Adrenal gland (tissue), 12 donors: ENCODE measurements around the gene MVD. TPM values are rescaled to one million over a fixed set of nuclear protein-coding genes. Genes with fewer than 3 reads are reported as not detected.
"Not testable (repeated sequence)": the region's sequence is repeated elsewhere in the genome, so short reads cannot be mapped to it uniquely, and the experiment has no call there.

Experiments used
- DNase-seq, 7 donors: peaks; one replicate each; pipeline ENCODE4 v3.0.0-alpha.2; 2019 to 2020
- H3K27ac ChIP-seq, 5 donors: fragments of 200-600 bp; sonication (generic) in 4 of 5; 1 replicate in 3 of 5; 2 replicates in 2 of 5; pipeline versions ENCODE4 v1.5.1 to v1.8.0; 2016 to 2020; ENCODE audit warnings: mild to moderate bottlenecking in 1 of 5
- H3K27me3 ChIP-seq: fragments of 200-600 bp; 2 replicates; pipeline ENCODE4 v1.8.0; 2021
- H3K36me3 ChIP-seq, 2 donors: fragments of 200-600 bp; replicated peaks in 1 of 2; 1 replicate in 1 of 2; 2 replicates in 1 of 2; pipeline versions ENCODE4 v1.5.1 to v1.8.0; 2018 to 2022
- H3K4me1 ChIP-seq, 2 donors: fragments of 200-600 bp; replicated peaks in 1 of 2; 1 replicate in 1 of 2; 2 replicates in 1 of 2; pipeline versions ENCODE4 v1.5.1 to v1.8.0; 2018 to 2021
- H3K4me3 ChIP-seq, 4 donors: fragments of 200-600 bp; sonication (generic) in 3 of 4; one replicate each; pipeline ENCODE4 v1.5.1; 2016 to 2018
- H3K9me3 ChIP-seq, 3 donors: fragments of 200-600 bp; sonication (generic) in 1 of 3; replicated peaks in 1 of 3; 1 replicate in 2 of 3; 2 replicates in 1 of 3; pipeline versions ENCODE4 v1.5.1 to v1.8.0; 2016 to 2021
- CTCF ChIP-seq, 6 experiments: fragments of 450-650 bp in 4 of 6; fragments of 200-600 bp in 2 of 6; sonication (generic) in 1 of 6; IDR thresholded peaks; 1 replicate in 5 of 6; 2 replicates in 1 of 6; pipeline versions ENCODE4 v1.5.1 to v1.8.0; 2016 to 2021; ENCODE audit warnings: antibody characterized with exemption in 6 of 6, mild to moderate bottlenecking in 2 of 6, moderate library complexity in 1 of 6
- POLR2A ChIP-seq, 2 donors: fragments of 450-650 bp; IDR thresholded peaks; one replicate each; pipeline ENCODE4 v1.6.1; 2017; ENCODE audit warnings: antibody characterized with exemption in 2 of 2, mild to moderate bottlenecking in 2 of 2, moderate library complexity in 1 of 2
- WGBS, 4 donors: extraction: QIAGEN DNeasy Blood & Tissue Kit in 2 of 4; methylation state at CpG; one replicate each; pipeline versions ENCODE4 v1.1.5 to v1.1.7; 2013 to 2017; 5-methylcytosine and 5-hydroxymethylcytosine counted together
- intact Hi-C, 2 donors: fragments of 100-400 bp; cut with DNase I; formaldehyde crosslinking; loops; one replicate each; pipeline versions ENCODE4 v1.14.1 to v1.15.0; 2022 to 2023
- polyA plus RNA-seq, 3 donors: library from polyadenylated mRNA; stranded (reverse); fragments of 200-250 nt in 2 of 3; fragments of 350-450 nt in 1 of 3; fragmentation: Illumina TruSeq in 1 of 3; extraction: RNeasy Lipid Tissue Mini Kit (QIAGEN cat#74804) in 1 of 3; gene quantifications; one replicate each; pipeline ENCODE4 v1.2.3, GENCODE V29; 2013 to 2014
- total RNA-seq, 9 donors: library from RNA; depleted of rRNA in 4 of 9; stranded (reverse); fragments of >200 nt in 4 of 9; fragments of 120-200 nt in 1 of 9; fragmentation: NEBNext Ultra II Directional in 1 of 9; extraction: Animal tissue kit (Norgen Biotek cat#: 25700) in 1 of 9; gene quantifications; one replicate each; pipeline versions ENCODE4 v1.1.0 to v1.2.4, GENCODE V29; 2013 to 2023
- donor health status: healthy with polysubstance abuse.
- donor health status: Bipolar disorder and iron deficiency.
- donor health status: DM: yes; HTN: yes; CAD: no.
- donor health status: DM: no; HTN: no; CAD: no.
- donor health status: DM: no; HTN: no; CAD: no.
- donor health status: DM: yes; HTN: yes; CAD: no.

The MVD gene
- total and polyA plus RNA-seq, 12 donors, result 25.6 to 293 (median 45.4) TPM

- 86 to 93% (median 91%) methylated on average over 10 of the region's 10 CpGs for WGBS, 4 donors
- Histone ChIP-seq H3K9me3 (no peaks in the 10 kb centered on the region), H3K27me3 (no peaks in the 10 kb centered on the region), H3K4me3 (no peak overlapping the region), H3K4me1 (peaks cover 0 to 11% of the 10 kb centered on the region in 2 donors), H3K27ac (no peak overlapping the region), H3K36me3 (peaks cover 0 to 40% of the 10 kb centered on the region in 2 donors)
- DNase-seq, result no peak
- intact Hi-C loops, result no loop called here
- TF ChIP-seq POLR2A (IDR thresholded peaks at IDR 0.05), result no peak
Observed at GRCh38 chr16:88613293-88613692, 49.6 kb downstream of the MVD start.

GRCh38 chr16:88610909-88611812 is 51.7 kb downstream of the MVD start:
- Histone ChIP-seq H3K27ac (no peak overlapping the region), H3K4me3 (no peak overlapping the region), H3K27me3 (no peaks in the 10 kb centered on the region), H3K36me3 (peaks cover 0 to 41% of the 10 kb centered on the region in 2 donors), H3K4me1 (peaks cover 0 to 11% of the 10 kb centered on the region in 2 donors), H3K9me3 (no peaks in the 10 kb centered on the region)
- 89 to 92% (median 91%) methylated on average over 49 of the region's 49 CpGs for WGBS, 4 donors
- no peak for DNase-seq
- intact Hi-C loops, result no loop called here
- TF ChIP-seq CTCF (IDR thresholded peaks at IDR 0.05) (no peak), POLR2A (IDR thresholded peaks at IDR 0.05) (no peak)

DNA sequence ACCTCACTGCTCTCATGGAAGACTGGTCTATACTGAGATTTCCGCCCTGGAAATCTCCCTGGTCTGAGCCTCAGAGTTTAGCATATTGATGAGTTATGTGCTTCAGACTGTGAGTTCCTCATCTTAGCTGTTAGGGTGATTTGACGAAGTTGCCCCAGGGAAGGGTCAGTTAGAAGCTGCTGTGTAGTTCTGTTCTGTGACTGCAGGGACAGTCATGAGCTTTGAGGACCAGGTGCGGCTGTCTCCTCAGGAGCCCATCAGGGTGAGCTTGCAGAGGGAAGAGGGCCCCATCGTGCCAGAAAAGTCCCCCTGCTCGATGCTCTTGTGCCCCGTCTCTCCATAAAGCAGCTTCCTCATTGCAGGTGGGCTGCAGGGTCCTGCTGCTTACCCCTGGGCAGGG is 52.8 kb downstream of the MVD start:
- TF ChIP-seq POLR2A (IDR thresholded peaks at IDR 0.05) (no peak), CTCF (IDR thresholded peaks at IDR 0.05) (no peak)
- intact Hi-C loops, result no loop called here
- no peak for DNase-seq

GRCh38 chr16:88609426-88609825 is 53.5 kb downstream of the MVD start:
- intact Hi-C loops, result not testable (repeated sequence)

More for the DNA sequence above, 52.8 kb downstream of the MVD start:
- WGBS, 4 donors, result 90 to 95% (median 94%) methylated on average over 3 to 6 of the region's 6 CpGs
- H3K4me1 ChIP-seq, result peaks cover 0 to 11% of the 10 kb centered on the region in 2 donors
- H3K27ac ChIP-seq, result no peak overlapping the region
- H3K9me3 ChIP-seq, result no peaks in the 10 kb centered on the region
- H3K36me3 ChIP-seq, result peaks cover 0 to 51% of the 10 kb centered on the region in 2 donors
- H3K27me3 ChIP-seq, result no peaks in the 10 kb centered on the region
- H3K4me3 ChIP-seq, result no peak overlapping the region

DNA sequence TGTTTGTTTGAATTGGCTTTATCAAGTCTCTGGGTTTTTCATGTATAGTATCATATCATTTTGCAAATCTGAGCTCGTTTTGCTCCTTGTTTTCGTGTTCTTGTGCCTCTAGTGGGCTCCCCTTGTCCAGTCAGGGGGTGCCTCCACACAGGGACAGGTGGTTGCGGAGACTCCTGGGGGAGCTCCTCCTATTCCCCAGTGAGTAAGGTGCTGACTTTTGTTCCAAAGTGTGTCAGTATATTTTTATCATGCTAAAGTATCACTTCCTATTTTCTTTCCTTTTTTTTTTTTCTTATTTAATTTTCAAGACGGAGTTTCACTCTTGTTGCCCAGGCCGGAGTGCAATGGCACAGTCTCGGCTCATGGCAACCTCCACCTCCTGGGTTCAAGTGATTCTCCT is 54.8 kb downstream of the MVD start:
- H3K36me3 ChIP-seq, result peaks cover 0 to 53% of the 10 kb centered on the region in 2 donors
- intact Hi-C loops, result no loop called here
- no peak overlapping the region for H3K4me3 ChIP-seq
- H3K9me3 ChIP-seq, result no peaks in the 10 kb centered on the region
- no peaks in the 10 kb centered on the region for H3K4me1 ChIP-seq
- TF ChIP-seq POLR2A (IDR thresholded peaks at IDR 0.05), result no peak
- no peak overlapping the region for H3K27ac ChIP-seq
- WGBS, 4 donors, result 83 to 91% (median 86%) methylated on average over 6 of the region's 6 CpGs
- no peaks in the 10 kb centered on the region for H3K27me3 ChIP-seq
- no peak for DNase-seq

More at GRCh38 chr16:88609426-88609825, 53.5 kb downstream of the MVD start:
- not testable (repeated sequence) for H3K4me1 ChIP-seq, H3K27me3 ChIP-seq, H3K9me3 ChIP-seq, H3K4me3 ChIP-seq, DNase-seq, H3K27ac ChIP-seq
- peaks cover 0 to 57% of the 10 kb centered on the region in 2 donors for H3K36me3 ChIP-seq
- 93 to 98% (median 97%) methylated on average over 6 to 8 of the region's 8 CpGs for WGBS, 4 donors
